ENCODE results near the gene C16orf87. TPM values are rescaled to one million over a fixed set of nuclear protein-coding genes. Genes with fewer than 3 reads are reported as not detected.

C16orf87 gene
- total RNA-seq, 2 experiments from 2014 or later: 12.5 to 14.7 TPM

- no peaks in the 10 kb centered on the region for H3K4me1 Mint-ChIP-seq (ENCODE audit: low read depth)
- ChIA-PET CTCF (interaction anchor here (0.8 to 2.4 kb wide), 2 partner anchors 85 to 171 kb away, joined by 3 to 7 read pairs; no protein-coding TSS in a partner anchor), POLR2A (no interaction called here)
- H3K36me3 Mint-ChIP-seq (ENCODE audit: low read depth): peaks cover 2% of the 10 kb centered on the region
- DNase-seq: no peak
- H3K9me3 Mint-ChIP-seq: no peaks in the 10 kb centered on the region
- intact Hi-C loops (cut with micrococcal nuclease): no loop called here
- H3K27me3 Mint-ChIP-seq: peaks cover 12% of the 10 kb centered on the region
- no peak for ATAC-seq
- H3K27ac Mint-ChIP-seq: no peak overlapping the region
- no peak overlapping the region for H3K4me3 Mint-ChIP-seq
- no peak for TF ChIP-seq CTCF (IDR thresholded peaks at IDR 0.05)
Observed at GRCh38 chr16:46844771-46845170, 13.8 kb upstream of the C16orf87 start.

GRCh38 chr16:46843898-46844642 is 13.1 kb upstream of the C16orf87 start:
- Mint-ChIP-seq H3K4me1 (ENCODE audit: low read depth) (no peaks in the 10 kb centered on the region), H3K36me3 (ENCODE audit: low read depth) (peaks cover 2% of the 10 kb centered on the region), H3K4me3 (no peak overlapping the region), H3K27ac (no peak overlapping the region), H3K9me3 (no peaks in the 10 kb centered on the region), H3K27me3 (peaks cover 12% of the 10 kb centered on the region)
- ChIA-PET CTCF (interaction anchor here (2.4 kb wide), 1 partner anchor 86 kb away, joined by 7 read pairs; no protein-coding TSS in a partner anchor), POLR2A (no interaction called here)
- DNase-seq (no peak), ATAC-seq (no peak)
- no peak for TF ChIP-seq CTCF (IDR thresholded peaks at IDR 0.05)
- intact Hi-C loops (cut with micrococcal nuclease): no loop called here

DNA sequence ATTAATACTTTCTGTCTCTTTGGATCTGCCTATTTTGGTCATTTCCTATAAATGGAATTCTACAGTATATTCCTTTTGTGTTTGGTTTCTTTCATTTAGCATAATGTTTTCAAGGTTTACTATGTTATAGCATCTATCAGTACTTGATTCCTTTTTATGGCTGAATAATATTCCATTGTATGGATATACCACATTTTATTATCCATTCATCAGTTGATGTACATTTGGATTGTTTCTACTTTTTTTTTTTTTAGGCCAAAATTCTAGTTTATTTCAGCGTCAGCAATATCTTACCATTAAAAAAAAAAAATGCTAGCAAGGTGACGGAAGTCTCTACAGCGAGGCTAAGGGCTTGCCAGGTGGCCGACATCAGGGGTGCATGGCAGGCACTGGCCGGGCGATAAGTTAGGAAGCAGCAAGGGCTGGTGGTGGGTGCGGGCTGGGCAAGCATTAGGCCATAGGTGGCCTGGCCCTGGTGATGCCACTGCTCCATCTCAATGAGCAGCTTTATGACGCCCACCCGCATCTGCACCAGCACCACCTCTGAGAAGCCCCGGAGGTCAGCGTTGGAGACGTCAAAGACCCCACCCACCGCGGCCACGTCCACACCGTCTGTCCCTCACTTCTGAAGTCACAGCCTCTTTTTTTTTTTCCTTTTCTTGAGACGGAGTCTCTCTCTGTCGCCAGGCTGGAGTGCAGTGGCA is 11.4 kb upstream of the C16orf87 start:
- no peaks in the 10 kb centered on the region for H3K9me3 Mint-ChIP-seq
- H3K36me3 Mint-ChIP-seq (ENCODE audit: low read depth): peaks cover 2% of the 10 kb centered on the region
- ChIA-PET POLR2A (no interaction called here), CTCF (no interaction called here)
- TF ChIP-seq CTCF (IDR thresholded peaks at IDR 0.05): no peak
- DNase-seq (no peak), ATAC-seq (no peak)
- no peak overlapping the region for H3K27ac Mint-ChIP-seq
- H3K27me3 Mint-ChIP-seq: peaks cover 6% of the 10 kb centered on the region
- no peaks in the 10 kb centered on the region for H3K4me1 Mint-ChIP-seq (ENCODE audit: low read depth)
- intact Hi-C loops (cut with micrococcal nuclease): no loop called here
- no peak overlapping the region for H3K4me3 Mint-ChIP-seq

DNA sequence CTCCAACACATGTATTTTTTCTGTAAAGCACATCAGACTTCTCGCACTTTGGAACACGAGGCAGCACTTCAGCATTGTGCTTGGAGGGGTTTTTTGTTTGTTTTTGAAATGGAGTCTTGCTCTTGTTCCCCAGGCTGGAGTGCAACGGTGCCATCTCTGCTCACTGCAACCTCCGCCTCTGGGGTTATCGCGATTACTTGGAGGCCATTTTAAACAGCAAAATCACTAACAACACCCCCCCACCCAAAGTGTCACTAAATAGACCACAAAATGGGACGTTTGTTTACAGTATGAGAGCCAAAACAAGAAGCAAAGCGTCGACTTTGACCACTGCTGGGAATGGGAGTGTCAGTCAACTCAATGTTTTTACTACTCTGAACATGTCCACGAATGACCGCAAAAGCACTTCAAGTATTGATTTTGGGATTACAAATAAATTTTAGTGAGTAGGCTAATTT is 9.0 kb upstream of the C16orf87 start:
- peaks cover 3% of the 10 kb centered on the region for H3K27me3 Mint-ChIP-seq
- no peaks in the 10 kb centered on the region for H3K9me3 Mint-ChIP-seq
- no peak for TF ChIP-seq CTCF (IDR thresholded peaks at IDR 0.05)
- no peak for DNase-seq
- intact Hi-C loops (cut with micrococcal nuclease): no loop called here
- H3K4me1 Mint-ChIP-seq (ENCODE audit: low read depth): no peaks in the 10 kb centered on the region
- no peak for ATAC-seq
- peaks cover 2% of the 10 kb centered on the region for H3K36me3 Mint-ChIP-seq (ENCODE audit: low read depth)
- H3K27ac Mint-ChIP-seq: no peak overlapping the region
- CTCF ChIA-PET: interaction anchor here (2.0 kb wide), 1 partner anchor 14 kb away, joined by 8 read pairs; no protein-coding TSS in a partner anchor
- H3K4me3 Mint-ChIP-seq: no peak overlapping the region
- POLR2A ChIA-PET: no interaction called here

All from activated CD8-positive, alpha-beta T cell treated with anti-CD3 and anti-CD28 coated beads for 36 hours (primary cell).